T-helper 9 cell (primary cell): Measurements from ENCODE around the gene CDH12.

ENCODE experiments used
- DNase-seq: peaks from one replicate; pipeline ENCODE4 v3.0.0-alpha.2; 2020

The CDH12 gene

DNA sequence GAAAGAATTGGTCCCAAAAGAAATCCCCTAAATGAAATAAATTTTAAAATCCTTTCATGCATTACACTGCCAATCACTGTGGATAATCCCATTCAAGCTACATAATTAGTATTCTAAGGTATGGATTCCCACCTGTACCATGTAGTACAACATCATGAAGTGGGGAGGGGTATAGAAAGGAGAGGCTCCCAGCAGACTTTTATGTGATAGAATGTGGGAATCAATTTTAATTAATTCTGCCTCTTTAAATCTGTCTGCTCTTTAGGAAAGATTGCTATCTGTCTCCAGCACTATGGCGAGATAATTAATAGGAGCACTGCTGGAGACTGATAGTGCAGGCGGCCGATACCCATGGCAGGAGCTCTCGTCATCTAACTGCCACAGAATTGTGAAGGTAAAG, 95.4 kb downstream of the CDH12 start:
- no peak for DNase-seq

DNA sequence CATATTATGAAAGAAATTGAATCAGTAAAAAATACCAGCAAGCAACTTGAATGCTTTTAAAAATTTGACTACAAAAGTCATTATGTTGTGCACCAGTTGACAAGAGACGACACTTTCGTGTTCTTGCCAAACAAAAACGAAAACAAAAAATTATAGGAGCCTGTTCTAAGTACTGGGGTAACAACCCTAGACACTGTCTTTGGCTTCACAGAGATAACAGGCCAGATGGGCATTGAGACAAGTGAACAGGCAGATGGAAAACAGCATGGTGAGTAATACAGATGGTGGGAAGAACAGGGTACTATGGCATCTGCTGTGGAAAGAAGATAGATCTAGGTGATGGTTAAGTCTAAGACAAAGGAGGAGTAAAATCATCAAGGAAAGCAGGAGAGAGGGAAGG, 99.0 kb downstream of the CDH12 start:
- DNase-seq: no peak

DNA sequence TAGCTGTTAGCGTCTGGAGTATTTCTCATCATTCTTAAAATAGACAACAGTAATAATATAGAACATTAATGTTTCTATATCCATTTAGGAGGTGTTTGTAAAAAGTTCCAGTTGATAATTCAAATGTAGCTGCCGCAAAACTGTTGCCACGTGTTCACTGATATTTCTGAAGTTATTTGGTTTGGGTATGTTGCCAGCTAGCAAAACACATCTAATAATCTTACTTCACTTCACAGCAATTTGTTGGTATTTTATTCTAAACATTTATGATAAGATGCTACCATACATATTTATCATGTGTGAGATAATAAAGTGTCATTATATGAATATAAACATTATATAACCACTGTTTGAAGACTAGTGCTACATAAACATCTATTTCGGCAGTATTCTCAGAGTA, 101.6 kb downstream of the CDH12 start:
- DNase-seq: no peak

DNA sequence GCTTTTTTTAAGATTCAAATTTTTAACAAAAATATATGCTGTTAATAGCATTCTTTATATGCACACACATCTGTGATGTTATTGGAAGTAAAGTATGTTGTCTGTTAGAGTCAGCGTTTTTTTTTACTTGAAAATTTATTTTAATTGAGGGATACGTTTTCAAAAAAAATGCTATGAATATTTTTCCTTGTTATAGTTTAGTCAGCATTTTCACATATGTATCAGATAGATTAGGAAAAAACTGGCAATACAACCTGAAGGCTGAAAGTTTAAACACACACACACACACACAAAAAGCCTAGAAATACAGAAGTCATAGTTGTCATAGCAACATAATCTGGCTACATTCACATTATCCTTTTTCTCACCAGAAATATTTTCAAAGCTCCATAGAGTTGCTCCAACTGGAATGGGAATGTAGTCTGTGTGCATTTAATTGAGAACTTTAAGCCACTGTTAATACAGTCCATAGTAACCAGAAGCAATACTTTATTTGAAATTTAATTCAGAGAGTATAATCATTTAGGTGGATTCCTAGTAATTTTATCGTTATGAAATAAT, 116.6 kb downstream of the CDH12 start:
- DNase-seq: no peak

DNA sequence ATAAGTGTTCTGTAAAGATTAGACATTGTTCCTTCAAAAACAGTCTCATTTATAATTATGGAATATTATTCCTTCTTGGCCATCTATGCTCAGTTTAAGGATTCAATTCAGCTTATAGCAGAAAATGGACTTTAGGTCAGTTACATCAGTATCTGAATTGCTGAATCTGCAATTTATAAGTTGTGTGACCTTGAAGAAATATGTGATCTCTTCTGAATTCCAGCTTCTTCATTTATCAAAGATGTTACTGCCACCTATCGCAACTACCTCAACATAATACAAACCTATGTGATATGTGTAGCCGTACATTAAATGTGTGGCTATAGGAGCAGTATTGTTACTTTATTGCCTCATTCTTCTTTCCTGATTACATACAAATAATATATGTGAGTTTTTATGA, 118.2 kb downstream of the CDH12 start:
- DNase-seq: no peak

DNA sequence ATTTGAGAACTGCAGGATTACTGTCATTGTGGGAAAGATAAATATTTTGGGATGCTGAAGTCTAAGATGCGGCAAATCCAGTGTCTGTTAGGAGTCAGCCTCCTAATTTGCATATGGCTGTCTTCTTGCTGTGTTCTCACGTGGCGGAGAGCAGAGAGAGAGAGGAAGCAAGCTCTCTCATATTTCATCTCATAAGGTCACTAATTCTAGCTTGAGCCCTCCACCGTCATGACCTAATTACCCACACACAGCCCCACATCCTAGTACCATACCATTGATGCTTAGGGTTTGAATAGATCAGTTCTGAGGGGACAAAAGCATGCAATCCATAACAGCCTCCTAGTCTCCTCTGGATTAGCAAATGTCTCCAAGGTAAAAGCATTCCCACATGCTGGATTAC, 124.5 kb downstream of the CDH12 start:
- DNase-seq: no peak

DNA sequence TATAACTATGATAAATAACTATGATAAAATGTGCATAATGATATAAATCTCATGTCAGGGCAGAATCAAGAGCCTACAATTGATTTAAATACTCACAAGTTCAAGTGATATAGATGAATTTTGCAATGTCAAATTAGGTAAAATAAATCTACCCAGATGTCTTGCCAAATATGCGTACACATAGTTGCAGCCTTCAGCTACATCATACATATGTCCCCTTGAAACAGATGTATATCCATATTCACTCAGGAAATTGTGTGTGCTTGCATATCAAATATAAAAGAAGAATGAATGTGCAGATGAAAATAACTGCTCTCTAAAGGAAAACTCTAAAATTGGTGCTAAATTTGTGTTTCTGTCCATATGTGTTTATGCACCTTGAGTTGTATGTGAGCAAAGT, 130.7 kb downstream of the CDH12 start:
- no peak for DNase-seq

DNA sequence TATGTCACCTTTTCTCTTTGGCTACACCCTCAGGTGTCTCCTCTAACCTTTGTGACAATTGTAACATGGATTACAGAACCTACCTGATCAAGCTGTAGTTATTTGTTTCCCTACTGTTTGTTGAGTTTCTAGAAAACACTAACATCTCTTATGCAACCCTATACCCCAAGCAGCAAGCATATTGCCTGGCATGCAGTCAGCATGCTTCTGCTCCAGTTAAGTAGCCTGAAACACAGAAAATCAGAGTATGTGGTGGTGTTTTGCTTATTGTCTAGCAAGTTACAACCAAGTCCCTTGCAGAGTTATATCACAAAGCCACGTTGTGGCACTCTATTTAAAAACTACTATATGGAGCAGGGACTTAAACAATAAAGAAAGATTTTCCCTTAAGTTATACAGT, 131.1 kb downstream of the CDH12 start:
- DNase-seq: no peak

DNA sequence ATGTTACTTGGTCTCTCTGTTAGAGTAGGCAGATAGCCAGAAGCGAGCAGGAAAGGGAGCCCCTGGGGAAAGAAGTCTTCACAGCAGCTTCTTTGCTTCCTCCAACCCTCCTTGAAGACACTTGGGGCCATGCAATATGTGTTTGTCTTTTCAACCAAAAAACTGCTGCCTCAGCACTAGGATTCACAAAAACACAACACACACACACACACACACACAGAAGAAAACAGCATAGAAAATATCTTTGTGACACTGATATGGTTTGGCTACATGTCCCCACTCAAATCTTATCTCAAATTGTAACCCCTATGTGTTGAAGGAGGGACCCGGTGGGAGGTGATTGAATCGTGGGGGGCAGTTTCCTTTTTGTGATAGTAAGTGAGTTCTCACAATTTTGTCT, 133.3 kb downstream of the CDH12 start:
- DNase-seq: no peak

DNA sequence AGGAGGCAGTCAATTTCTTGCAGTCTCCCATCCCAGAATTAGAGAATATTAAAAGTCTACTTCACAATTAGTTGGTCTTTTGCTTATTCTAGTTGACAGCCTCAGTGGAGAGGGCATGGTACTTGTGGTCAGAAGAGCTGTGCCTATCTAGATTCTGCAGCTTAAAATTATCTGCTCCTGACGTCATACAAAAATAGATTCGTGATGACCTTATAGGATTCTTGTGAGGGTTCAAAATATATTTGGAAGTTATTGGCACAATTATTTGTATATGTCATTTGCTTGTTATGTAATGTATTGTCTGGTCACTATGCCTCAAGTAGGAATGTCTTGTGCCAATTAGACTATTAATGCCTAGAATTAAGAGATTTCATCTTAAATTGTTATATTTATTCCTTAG, 142.5 kb downstream of the CDH12 start:
- no peak for DNase-seq

DNA sequence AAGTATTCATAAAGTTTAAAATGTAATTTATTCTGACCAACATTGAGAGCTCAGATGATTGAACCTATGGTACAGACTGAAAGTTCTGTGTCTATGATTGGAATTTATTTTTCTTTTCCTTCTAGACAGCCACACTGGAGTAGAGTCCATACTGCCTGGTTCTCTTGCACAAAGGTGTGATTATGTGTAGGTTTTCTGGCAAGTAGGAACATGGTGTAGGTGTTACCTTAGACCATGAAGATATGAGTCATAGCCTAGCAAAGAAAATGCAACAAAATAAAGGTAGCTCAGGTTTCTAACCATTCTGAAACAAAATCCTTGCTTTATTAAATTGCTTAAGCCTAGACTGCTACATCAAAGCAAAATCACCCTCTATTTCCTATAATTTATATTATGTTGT, 143.4 kb downstream of the CDH12 start:
- DNase-seq: no peak

DNA sequence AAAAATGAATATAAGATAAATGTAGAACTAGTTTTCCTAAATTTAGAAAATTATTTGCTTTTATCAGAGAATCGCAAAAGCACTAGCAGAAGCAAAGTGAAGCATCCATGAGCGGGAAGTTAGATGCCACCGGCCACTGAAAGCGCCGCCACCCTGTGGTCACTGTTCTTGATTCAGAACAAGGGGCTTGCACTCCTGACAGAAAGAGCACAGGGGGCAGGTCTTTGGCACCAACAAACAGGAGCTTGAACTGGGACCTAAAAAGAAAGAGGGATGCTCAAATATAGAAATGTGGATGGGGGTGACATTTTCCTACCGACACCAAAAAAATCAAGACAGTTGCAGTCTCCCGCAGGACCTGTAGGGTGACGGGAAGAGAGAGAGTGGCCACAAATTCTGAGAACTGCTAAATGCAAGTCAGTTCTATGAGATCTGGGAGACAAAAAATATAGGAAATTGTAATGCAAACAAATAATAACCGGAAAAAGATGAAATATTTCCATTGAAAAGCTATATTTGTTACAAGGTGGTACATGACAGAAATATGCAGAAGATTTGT, 144.3 kb downstream of the CDH12 start:
- no peak for DNase-seq

DNA sequence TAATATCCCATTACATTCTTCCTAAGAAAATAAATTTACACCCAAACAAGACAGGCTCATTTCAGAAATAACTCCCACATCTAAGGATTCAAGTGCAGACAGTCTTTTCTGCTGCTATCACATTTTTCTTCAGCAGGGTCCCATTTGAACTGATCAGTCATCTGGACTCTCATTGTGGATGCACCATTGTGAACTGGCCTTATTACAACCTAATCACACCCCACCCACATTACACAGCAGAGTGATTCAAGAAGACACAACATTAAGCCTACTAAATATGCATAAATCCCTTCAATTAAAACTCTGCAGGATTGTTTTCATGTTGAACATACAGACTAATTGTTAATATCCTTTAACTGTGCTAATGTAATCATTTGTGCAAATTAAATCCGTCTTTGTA, 146.2 kb downstream of the CDH12 start:
- no peak for DNase-seq

DNA sequence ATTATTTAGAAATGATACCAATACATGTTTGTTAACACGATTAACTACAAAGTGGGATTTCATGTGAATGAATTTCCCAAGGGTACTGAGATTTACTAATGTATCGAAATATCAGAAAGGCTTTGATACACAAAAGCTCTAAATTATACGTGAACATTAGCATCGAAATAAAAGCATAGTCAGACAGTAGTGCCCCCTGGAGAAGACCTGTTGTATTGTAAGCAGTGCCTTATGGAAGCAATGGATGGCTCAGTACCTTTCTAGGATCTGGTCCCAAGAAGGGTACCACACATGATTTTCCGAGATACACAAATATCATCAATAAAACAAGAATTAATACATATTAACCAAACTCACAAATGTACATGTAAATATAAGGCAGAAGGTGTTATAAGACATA, 153.8 kb downstream of the CDH12 start:
- no peak for DNase-seq

DNA sequence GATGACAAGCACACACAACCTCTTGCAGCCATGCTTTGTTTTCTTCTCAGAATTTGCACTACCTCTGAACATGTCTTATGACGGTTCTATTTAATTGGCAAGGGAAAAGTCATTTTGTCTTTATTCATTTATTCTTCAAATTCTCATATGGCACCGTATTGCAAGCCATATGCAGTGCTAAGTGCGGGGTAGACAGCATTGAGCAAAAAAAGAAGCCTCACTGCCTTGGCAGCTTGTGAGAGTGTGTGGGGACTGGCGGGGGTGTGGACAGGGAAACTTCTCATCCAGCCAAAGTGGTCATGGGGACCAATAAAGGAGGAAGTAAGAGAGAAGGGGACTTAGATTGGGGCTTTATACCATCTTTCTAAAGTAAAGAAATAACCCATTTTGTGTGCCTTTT, 160.0 kb downstream of the CDH12 start:
- no peak for DNase-seq

DNA sequence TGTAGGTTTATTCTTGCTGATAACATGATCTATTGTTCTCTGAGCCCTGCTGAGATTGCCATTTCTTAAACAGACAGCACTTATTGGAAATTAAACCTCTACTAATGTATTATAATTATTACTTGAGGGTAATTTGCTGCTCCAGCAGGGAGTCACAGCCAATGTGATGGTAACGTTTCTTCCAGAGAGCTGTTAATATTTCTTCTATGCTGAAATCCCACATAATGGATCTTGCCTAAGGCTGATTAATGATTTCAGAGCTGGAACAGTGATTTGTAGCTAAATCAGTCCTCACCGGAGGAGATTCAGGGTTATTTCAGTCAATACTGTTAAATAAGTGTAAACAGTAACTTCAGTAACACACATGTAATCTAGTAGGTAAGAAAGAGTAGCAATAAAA, 170.1 kb downstream of the CDH12 start:
- no peak for DNase-seq

DNA sequence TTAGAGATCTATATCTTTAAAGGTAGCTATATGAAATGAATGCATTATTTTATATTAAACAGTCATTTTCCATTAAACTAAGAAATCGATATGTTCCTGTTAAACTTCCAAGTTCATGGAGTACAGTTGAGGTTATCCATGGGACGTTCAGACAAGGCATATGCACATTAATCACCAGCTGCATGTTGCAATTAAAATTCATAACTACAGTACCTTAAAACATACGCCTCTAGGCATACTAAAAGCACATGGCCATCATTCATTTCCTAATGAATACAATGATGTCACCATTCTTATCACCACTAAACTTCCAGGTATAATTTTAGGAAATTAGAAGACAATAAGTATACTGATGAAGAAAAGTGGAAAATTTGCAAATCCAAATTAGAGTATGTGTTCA, 174.3 kb downstream of the CDH12 start:
- DNase-seq: no peak

DNA sequence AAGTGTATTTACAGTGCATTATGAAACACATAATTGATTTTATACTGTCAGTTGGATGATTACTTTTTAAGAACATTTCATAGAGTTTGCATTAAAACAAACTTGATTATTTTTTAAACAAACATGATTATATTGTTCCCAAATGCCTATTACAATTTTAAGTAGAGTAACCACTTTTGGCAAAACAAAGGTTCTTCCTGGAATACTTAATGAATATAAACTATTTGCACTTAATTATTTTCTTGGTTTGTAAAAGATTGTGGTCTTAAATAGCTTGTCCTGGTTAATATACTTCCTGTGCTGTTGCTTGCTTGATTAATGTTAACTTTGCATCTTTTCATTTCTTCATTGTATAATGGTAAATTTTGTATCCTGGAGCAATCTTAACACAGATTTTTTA, 180.0 kb downstream of the CDH12 start:
- DNase-seq: no peak

DNA sequence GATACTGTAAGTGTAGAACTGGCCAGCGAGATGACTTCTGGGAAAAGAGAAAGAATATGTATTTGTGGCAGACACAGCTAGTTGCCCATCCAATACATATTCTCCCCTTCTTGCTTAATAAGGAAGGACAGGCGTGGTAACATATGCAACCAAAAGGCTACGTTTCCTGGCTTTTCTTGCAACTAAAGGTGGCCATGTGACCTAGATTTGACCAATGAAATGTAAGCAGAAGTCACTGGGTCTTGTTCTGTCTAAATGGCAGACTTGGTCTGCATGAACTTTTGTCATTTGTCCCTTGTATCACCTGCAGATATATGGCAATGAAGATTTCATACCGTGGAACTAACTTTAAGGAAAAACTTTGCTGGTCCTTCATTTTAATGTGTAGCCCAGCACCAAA, 183.8 kb downstream of the CDH12 start:
- no peak for DNase-seq

DNA sequence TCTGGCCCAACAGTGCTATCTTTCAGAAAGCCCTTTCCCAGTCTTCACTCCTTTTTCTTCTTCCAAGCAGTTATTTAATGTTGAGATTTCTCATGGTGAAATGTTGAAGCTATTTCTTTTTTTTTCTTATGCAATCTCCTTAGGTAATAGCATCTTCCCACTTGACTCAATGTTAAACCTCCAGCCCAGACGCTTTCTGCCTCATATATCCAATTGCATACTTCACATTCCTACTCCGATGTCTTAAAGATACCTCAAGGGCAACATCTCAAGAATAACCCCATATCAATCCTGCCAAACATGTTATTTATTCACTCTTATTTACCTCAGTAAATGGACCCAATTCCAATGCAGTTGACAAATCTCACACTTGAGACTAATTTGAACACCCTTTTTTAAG, 187.3 kb downstream of the CDH12 start:
- no peak for DNase-seq

DNA sequence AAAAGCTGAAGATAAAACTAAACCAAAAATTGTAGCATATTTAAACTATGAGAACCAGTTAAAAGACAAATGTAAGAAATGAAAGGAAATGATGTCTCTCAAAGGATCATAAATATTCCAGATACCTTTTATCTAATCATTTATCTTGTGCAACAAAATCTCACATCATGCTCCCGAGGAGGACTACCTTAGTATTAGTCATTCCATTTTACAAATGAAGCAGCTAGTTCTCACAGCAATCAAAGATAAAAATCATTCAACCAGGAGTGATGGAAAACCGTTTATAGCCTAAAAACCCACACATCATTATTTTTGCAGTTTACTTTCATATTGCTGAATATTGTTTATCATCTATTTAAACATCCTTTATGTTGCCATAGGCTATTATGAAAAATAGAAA, 190.0 kb downstream of the CDH12 start:
- DNase-seq: no peak

DNA sequence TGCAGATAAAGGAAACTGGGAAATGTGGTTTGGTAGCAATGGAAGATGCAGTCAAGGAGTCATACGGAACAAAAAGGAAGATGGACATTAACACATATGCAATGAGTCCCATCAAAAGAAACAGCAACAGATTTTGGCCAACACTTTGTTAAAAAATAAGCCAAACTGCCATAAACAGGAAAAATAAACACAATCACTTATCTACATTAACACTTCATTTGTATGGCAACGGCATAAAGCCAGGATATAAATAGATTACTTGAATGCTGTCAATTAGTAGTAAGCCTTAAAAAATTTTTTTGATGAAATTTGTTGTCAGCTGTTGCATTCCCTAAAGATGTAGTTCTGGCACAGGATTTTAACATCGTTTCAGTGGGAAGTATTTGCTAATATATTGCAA, 190.8 kb downstream of the CDH12 start:
- no peak for DNase-seq

DNA sequence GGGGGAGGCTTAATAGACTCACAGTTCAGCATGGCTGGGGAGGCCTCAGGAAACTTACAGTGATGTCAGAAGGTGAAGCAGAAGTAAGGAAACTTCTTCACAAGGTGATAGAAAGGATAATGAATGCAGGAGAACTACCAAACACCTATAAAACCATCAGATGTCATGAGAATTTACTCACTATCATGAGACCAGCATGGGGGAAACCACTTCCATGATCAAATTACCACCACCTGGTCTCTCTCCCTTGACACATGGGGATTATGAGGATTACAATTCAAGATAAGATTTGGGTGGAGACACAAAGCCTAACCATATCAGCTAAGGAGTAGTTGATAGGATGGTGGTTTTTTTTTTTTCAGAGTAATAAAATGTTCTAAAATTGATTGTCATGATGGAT, 201.8 kb downstream of the CDH12 start:
- no peak for DNase-seq

DNA sequence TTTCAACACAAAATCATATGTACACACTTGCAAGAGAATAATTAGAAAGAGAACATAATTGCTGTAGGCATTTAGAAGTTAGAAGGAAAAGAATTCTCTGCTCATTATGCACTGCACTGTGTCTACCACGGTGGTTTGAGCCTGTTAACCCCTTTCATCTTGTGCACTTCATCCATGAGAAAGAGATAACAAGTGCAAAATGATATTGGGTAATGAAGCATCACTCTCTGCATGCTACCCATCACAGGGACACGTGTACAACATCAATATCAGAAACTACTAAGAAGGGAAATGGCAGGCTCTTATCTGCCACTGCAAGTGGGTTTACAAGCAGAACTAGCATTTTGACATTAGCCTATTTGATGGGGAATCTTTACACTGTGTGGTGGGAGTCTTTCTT, 202.6 kb downstream of the CDH12 start:
- no peak for DNase-seq

DNA sequence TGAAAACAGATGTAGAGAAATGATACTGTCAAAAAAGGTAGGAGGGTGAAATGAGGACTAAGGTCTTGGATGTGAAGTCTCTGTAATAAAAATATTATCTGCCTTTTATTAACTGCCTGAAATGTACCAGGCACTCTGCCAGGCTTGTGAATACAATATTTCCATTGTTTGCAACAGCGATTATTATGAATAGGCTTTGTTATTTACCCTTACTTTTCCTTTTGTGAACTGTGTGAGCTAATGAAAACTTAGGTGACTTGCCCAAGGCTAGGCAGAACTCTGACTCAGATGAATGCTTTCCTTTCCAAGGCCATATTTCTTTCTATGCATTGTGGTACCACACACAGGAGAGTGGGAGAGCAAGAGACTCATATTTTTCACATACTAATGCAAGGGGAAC, 204.1 kb downstream of the CDH12 start:
- DNase-seq: no peak

DNA sequence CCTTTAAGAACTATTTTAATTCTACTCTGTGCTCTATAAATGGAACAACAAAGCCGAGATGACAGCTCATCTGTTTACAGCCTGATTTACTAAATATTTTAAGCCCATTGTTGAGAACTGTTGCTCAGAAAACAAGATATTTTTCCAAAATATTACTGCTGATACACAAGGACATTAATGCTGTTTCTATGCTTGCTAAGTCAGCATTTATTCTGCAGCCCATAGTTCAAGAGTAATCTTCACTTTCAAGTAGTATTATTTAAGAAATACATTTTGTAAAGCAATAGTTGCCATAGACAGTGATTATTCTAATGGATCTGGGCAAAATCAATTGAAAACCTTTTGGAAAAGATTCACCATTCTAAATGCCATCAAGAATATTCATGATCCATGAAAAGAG, 208.3 kb downstream of the CDH12 start:
- no peak for DNase-seq
